Mesendoderm (in vitro differentiated cells): ENCODE results near the gene SMCR8.
"Not testable (repeated sequence)": the region's sequence is repeated elsewhere in the genome, so short reads cannot be mapped to it uniquely, and the experiment has no call there.

ENCODE experiments used
- DNase-seq: peaks from one replicate; pipeline ENCODE4 v3.0.0; 2013
- H2AK5ac ChIP-seq: 2 replicates; pipeline ENCODE4 v1.6.1; 2013; ENCODE audit warnings: low read length, inconsistent platforms
- H2BK120ac ChIP-seq: 2 replicates; pipeline ENCODE4 v1.6.1; 2013; ENCODE audit warnings: low read depth, mild to moderate bottlenecking, low read length, moderate library complexity, mixed read lengths
- H2BK15ac ChIP-seq: replicated peaks from 2 replicates; pipeline ENCODE4 v1.6.1; 2013; ENCODE audit warnings: low read depth, mild to moderate bottlenecking, moderate library complexity
- H2BK5ac ChIP-seq: 2 replicates; pipeline ENCODE4 v1.6.1; 2013; ENCODE audit warnings: low read length, inconsistent platforms
- H3K18ac ChIP-seq: 2 replicates; pipeline ENCODE4 v1.6.1; 2013; ENCODE audit warnings: mild to moderate bottlenecking, low read length, mixed read lengths
- H3K23ac ChIP-seq: one replicate; pipeline ENCODE4 v1.6.1; 2013; ENCODE audit warnings: low read length
- H3K27ac ChIP-seq: 2 replicates; pipeline ENCODE4 v1.5.1; 2013; ENCODE audit warnings: low read depth, mild to moderate bottlenecking, inconsistent platforms, low read length, moderate library complexity
- H3K27me3 ChIP-seq: 2 replicates; pipeline ENCODE4 v1.6.1; 2013; ENCODE audit warnings: low read length, control low read depth, mild to moderate bottlenecking, inconsistent platforms; ENCODE audit not compliant: insufficient read depth, poor library complexity
- H3K36me3 ChIP-seq: 2 replicates; pipeline ENCODE4 v1.6.1; 2013; ENCODE audit warnings: low read length, inconsistent platforms; ENCODE audit not compliant: control insufficient read depth, insufficient read depth
- H3K4ac ChIP-seq: one replicate; pipeline ENCODE4 v1.6.1; 2013; ENCODE audit warnings: low read depth, mild to moderate bottlenecking, low read length, moderate library complexity
- H3K4me1 ChIP-seq: 2 replicates; pipeline ENCODE4 v1.6.1; 2013; ENCODE audit warnings: low read depth, low read length, inconsistent platforms; ENCODE audit not compliant: control insufficient read depth
- H3K4me2 ChIP-seq: 2 replicates; pipeline ENCODE4 v1.6.1; 2013; ENCODE audit warnings: low read length
- H3K4me3 ChIP-seq: 2 replicates; pipeline ENCODE4 v1.5.1; 2013; ENCODE audit warnings: mild to moderate bottlenecking, low read length
- H3K56ac ChIP-seq: one replicate; pipeline ENCODE4 v1.6.1; 2013; ENCODE audit warnings: low read length
- H3K79me1 ChIP-seq: 2 replicates; pipeline ENCODE4 v1.6.1; 2013; ENCODE audit warnings: low read length, inconsistent platforms
- H3K79me2 ChIP-seq: 2 replicates; pipeline ENCODE4 v1.6.1; 2013; ENCODE audit warnings: mild to moderate bottlenecking, low read length; ENCODE audit not compliant: control insufficient read depth, insufficient read depth
- H3K9ac ChIP-seq: 2 replicates; pipeline ENCODE4 v1.6.1; 2013; ENCODE audit warnings: low read length, inconsistent platforms
- H4K5ac ChIP-seq: one replicate; pipeline ENCODE4 v1.6.1; 2013; ENCODE audit warnings: low read length
- H4K8ac ChIP-seq: one replicate; pipeline ENCODE4 v1.6.1; 2013; ENCODE audit warnings: low read depth, mild to moderate bottlenecking, control low read depth, low read length, moderate library complexity
- WGBS: extraction: QIAGEN DNeasy Blood & Tissue Kit; methylation state at CpG from one replicate; pipeline ENCODE4 v1.1.7; 2013; ENCODE audit warnings: low lambda C conversion rate, missing lambda C conversion rate; ENCODE audit not compliant: insufficient coverage; ENCODE audit errors: extremely low coverage; 5-methylcytosine and 5-hydroxymethylcytosine counted together

SMCR8 gene

GRCh38 chr17:18291718-18292540, 23.2 kb upstream of the SMCR8 start:
- no peak overlapping the region for H3K27ac ChIP-seq
- no peaks in the 10 kb centered on the region for H3K27me3 ChIP-seq
- H3K23ac ChIP-seq = no peak overlapping the region
- H4K5ac ChIP-seq = no peak overlapping the region
- H4K8ac ChIP-seq = no peak overlapping the region
- H3K18ac ChIP-seq = no peak overlapping the region
- no peak overlapping the region for H2BK5ac ChIP-seq
- H3K4me2 ChIP-seq = no peak overlapping the region
- H2BK15ac ChIP-seq = no peak overlapping the region
- no peak overlapping the region for H3K4me3 ChIP-seq
- no peak overlapping the region for H2BK120ac ChIP-seq
- no peak overlapping the region for H3K56ac ChIP-seq
- no peak overlapping the region for H3K9ac ChIP-seq
- no peaks in the 10 kb centered on the region for H3K79me2 ChIP-seq
- no peak for DNase-seq
- no peak overlapping the region for H3K4ac ChIP-seq
- no CpG with 5 or more reads among the region's 15 CpGs for WGBS
- H2AK5ac ChIP-seq = no peak overlapping the region
- peaks cover 37% of the 10 kb centered on the region for H3K36me3 ChIP-seq
- H3K4me1 ChIP-seq = no peaks in the 10 kb centered on the region
- H3K79me1 ChIP-seq = no peaks in the 10 kb centered on the region

DNA sequence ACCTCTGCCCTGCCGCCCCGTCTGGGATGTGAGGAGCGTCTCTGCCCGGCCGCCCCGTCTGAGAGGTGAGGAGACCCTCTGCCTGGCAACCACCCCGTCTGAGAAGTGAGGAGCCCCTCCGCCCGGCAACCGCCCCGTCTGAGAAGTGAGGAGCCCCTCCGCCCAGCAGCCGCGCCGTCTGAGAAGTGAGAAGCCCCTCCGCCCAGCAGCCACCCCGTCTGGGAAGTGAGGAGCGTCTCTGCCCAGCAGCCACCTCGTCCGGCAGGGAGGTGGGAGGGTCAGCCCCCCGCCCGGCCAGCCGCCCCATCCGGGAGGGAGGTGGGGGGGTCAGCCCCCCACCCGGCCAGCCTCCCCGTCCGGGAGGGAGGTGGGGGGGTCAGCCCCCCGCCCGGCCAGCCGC, 17.0 kb upstream of the SMCR8 start:
- H3K4ac ChIP-seq, H3K79me1 ChIP-seq, H3K9ac ChIP-seq, H3K4me3 ChIP-seq, H3K56ac ChIP-seq, H3K27me3 ChIP-seq, H4K8ac ChIP-seq, H2BK5ac ChIP-seq, H3K27ac ChIP-seq, H4K5ac ChIP-seq, H3K79me2 ChIP-seq, H2BK120ac ChIP-seq, H3K23ac ChIP-seq, H2AK5ac ChIP-seq, H3K4me1 ChIP-seq, H2BK15ac ChIP-seq, H3K18ac ChIP-seq, H3K4me2 ChIP-seq, DNase-seq: not testable (repeated sequence)
- peaks cover 26% of the 10 kb centered on the region for H3K36me3 ChIP-seq
- no CpG with 5 or more reads among the region's 30 CpGs for WGBS

- Histone ChIP-seq H3K4ac (no peak overlapping the region), H3K4me1 (no peaks in the 10 kb centered on the region), H3K79me2 (no peaks in the 10 kb centered on the region), H3K4me2 (no peak overlapping the region), H3K27ac (no peak overlapping the region), H2BK5ac (no peak overlapping the region), H3K27me3 (no peaks in the 10 kb centered on the region), H3K56ac (no peak overlapping the region), H3K18ac (no peak overlapping the region), H3K23ac (no peak overlapping the region), H4K8ac (no peak overlapping the region), H4K5ac (no peak overlapping the region), H3K36me3 (peaks cover 26% of the 10 kb centered on the region), H3K4me3 (no peak overlapping the region), H2BK120ac (no peak overlapping the region), H3K9ac (no peak overlapping the region), H2BK15ac (no peak overlapping the region), H3K79me1 (peaks cover 3% of the 10 kb centered on the region), H2AK5ac (no peak overlapping the region)
- DNase-seq = no peak
- no CpG with 5 or more reads among the region's 8 CpGs for WGBS
Measured at GRCh38 chr17:18300725-18301480, 14.2 kb upstream of the SMCR8 start.

- not testable (repeated sequence) for H3K56ac ChIP-seq, H2BK120ac ChIP-seq, H3K9ac ChIP-seq, H3K27me3 ChIP-seq, H3K23ac ChIP-seq, H3K4me1 ChIP-seq, H2AK5ac ChIP-seq, H3K27ac ChIP-seq, H4K5ac ChIP-seq, H3K4me2 ChIP-seq, DNase-seq, H3K4me3 ChIP-seq, H3K79me1 ChIP-seq, H4K8ac ChIP-seq, H3K79me2 ChIP-seq, H2BK15ac ChIP-seq, H3K18ac ChIP-seq, H2BK5ac ChIP-seq, H3K4ac ChIP-seq
- peaks cover 31% of the 10 kb centered on the region for H3K36me3 ChIP-seq
- no CpG with 5 or more reads among the region's 13 CpGs for WGBS
Measured at GRCh38 chr17:18303206-18303605, 11.9 kb upstream of the SMCR8 start.

DNA sequence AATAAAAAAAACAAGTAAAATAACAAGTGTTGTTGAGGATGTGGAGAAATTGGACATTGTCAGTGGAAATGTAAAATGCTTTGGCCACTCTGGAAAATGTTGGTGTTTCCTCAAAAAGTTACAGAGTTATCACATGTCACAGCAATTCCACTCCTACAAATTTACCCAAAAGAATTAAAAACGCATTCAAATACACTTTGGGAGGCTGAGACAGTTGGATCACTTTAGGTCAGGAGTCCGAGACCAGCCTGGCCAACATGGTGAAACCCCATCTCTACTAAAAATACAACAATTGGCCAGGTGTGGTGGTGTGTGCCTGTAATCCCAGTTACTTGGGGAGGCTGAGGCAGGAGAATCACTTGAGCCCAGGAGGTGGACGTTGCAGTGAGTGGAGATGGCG, 5.9 kb upstream of the SMCR8 start:
- H3K4me1 ChIP-seq = peaks cover 2% of the 10 kb centered on the region
- H3K27me3 ChIP-seq = no peaks in the 10 kb centered on the region
- H3K36me3 ChIP-seq = peaks cover 13% of the 10 kb centered on the region
- peaks cover 33% of the 10 kb centered on the region for H3K79me2 ChIP-seq
- no peak overlapping the region for H3K56ac ChIP-seq
- H2BK120ac ChIP-seq = no peak overlapping the region
- no peak overlapping the region for H2BK5ac ChIP-seq
- H3K9ac ChIP-seq = no peak overlapping the region
- no peak for DNase-seq
- no peak overlapping the region for H2BK15ac ChIP-seq
- no peak overlapping the region for H3K4me3 ChIP-seq
- no peak overlapping the region for H3K4me2 ChIP-seq
- H3K18ac ChIP-seq = no peak overlapping the region
- H2AK5ac ChIP-seq = no peak overlapping the region
- no CpG with 5 or more reads among the region's 4 CpGs for WGBS
- H4K8ac ChIP-seq = no peak overlapping the region
- no peak overlapping the region for H3K27ac ChIP-seq
- no peak overlapping the region for H3K4ac ChIP-seq
- no peak overlapping the region for H3K23ac ChIP-seq
- H3K79me1 ChIP-seq = peaks cover 15% of the 10 kb centered on the region
- no peak overlapping the region for H4K5ac ChIP-seq
